ENCODE data around the gene PRC1. TPM values are rescaled to one million over a fixed set of nuclear protein-coding genes. Genes with fewer than 3 reads are reported as not detected.
"Not testable (repeated sequence)": the region's sequence is repeated elsewhere in the genome, so short reads cannot be mapped to it uniquely, and the experiment has no call there.

Gene PRC1
- total and polyA plus RNA-seq, 10 donors: 6.0 to 40.0 (median 11.7) TPM

DNA sequence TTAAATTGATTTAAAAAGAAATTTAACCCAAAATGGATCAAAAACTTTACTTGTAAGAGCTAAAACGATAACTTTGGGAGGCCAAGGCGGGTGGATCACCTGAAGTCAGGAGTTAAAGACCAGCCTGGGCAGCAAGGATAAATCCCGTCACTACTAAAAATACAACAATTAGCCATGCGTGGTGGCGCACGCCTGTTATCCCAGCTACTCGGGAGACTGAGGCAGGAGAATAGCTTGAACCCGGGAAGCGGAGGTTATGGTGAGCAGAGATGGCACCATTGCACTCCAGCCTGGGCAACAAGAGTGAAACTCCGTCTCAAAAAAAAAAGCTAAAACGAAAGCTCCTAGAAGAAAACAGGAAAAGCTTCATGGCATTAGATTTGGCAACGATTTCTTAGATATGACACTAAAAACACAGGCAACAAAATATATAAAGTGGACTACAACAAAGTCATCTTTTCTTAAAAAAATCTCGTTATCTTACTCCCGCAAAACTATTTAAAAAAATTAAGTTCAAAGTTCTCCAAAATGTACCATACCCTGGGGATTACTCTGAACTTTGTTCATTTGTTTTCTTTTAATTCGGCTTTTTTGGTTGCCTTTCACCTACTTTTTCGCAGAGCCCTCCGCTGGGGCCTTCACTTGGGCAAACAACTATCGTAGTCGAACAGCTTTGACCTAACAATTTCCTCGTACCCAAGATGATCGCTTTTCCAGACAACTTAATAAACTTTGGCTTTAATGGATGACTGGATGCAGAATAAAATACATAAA is 64.9 kb downstream of the PRC1 start:
- H3K9me3 ChIP-seq: no peaks in the 10 kb centered on the region
- WGBS, 5 donors: 37 to 47% (median 44%) methylated on average over 21 of the region's 21 CpGs
- H3K4me1 ChIP-seq: peaks cover 28 to 68% (median 57%) of the 10 kb centered on the region in 6 donors
- peak overlapping the region; percentile 40 to 83 (median 54) for H3K4me3 ChIP-seq
- peaks cover 0 to 5% (median 0%) of the 10 kb centered on the region in 6 donors for H3K36me3 ChIP-seq
- intact Hi-C loops (cut with DNase I; ENCODE audit: low total_unique reads): no loop called here
- H3K27me3 ChIP-seq (replicated peaks in 1 of 7): no peaks in the 10 kb centered on the region
- TF ChIP-seq CTCF (IDR thresholded peaks at IDR 0.05 in 8 of 11, conservative IDR thresholded peaks at IDR 0.05 in 3 of 11): peak in 1 of 11 experiments; percentile 11
- TF ChIP-seq POLR2AphosphoS5 (IDR thresholded peaks at IDR 0.05): no peak
- DNase-seq: no peak
- H3K27ac ChIP-seq: peak overlapping the region; percentile 95 to 99 (median 98)

DNA sequence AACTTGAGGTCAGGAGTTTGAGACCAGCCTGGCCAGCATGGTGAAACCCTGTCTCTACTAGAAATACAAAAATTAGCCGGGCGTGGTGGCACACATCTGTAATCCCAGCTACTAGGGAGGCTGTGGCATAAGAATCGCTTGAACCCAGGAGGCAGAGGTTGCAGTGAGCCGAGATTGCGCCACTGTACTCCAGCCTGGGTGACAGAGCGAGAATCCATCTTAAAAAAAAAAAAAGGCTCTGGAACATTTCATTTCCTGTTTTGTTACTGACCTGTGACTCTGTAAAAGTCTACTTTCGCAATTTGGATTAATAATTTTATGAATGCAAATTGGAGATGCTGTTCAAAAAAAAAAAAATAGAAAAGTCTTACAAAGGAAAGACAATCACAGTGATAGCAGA is 66.2 kb downstream of the PRC1 start:
- 53 to 87% (median 72%) methylated on average over 7 of the region's 7 CpGs for WGBS, 5 donors
- DNase-seq; H3K9me3 ChIP-seq; H3K27me3 ChIP-seq (replicated peaks in 1 of 7); H3K4me3 ChIP-seq; intact Hi-C loops (cut with DNase I; ENCODE audit: low total_unique reads): not testable (repeated sequence)
- H3K27ac ChIP-seq: peak overlapping the region in 7 of 8 donors; percentile 4 to 99 (median 97)
- peaks cover 0 to 18% (median 0%) of the 10 kb centered on the region in 6 donors for H3K36me3 ChIP-seq
- peaks cover 21 to 54% (median 47%) of the 10 kb centered on the region in 6 donors for H3K4me1 ChIP-seq
- TF ChIP-seq POLR2AphosphoS5 (IDR thresholded peaks at IDR 0.05): peak in 1 of 3 donors; percentile 20

DNA sequence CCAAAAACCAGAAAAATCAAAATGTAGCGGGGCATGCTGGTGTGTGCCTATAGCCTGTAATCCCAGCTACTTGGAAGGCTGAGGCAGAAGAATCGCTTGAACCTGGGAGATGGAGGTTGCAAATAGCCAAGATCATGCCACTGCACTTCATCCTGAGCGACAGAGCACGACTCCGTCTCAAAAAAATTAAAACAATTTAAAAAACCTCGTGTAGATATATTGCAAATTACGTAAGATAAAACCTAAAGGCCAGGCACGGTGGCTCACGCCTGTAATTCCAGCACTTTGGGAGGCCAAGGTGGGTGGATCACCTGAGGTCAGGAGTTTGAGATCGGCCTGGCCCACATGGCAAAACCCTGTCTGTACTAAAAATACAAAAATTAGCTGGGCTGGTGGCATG is 67.6 kb downstream of the PRC1 start:
- intact Hi-C loops (cut with DNase I; ENCODE audit: low total_unique reads); H3K27me3 ChIP-seq (replicated peaks in 1 of 7); DNase-seq; H3K4me3 ChIP-seq; H3K9me3 ChIP-seq: not testable (repeated sequence)
- H3K4me1 ChIP-seq: peaks cover 14 to 45% (median 35%) of the 10 kb centered on the region in 6 donors
- H3K36me3 ChIP-seq: peaks cover 0 to 28% (median 3%) of the 10 kb centered on the region in 6 donors
- WGBS, 5 donors: 92 to 96% (median 94%) methylated on average over 10 of the region's 10 CpGs
- peak overlapping the region in 1 of 8 donors; percentile 99 for H3K27ac ChIP-seq

DNA sequence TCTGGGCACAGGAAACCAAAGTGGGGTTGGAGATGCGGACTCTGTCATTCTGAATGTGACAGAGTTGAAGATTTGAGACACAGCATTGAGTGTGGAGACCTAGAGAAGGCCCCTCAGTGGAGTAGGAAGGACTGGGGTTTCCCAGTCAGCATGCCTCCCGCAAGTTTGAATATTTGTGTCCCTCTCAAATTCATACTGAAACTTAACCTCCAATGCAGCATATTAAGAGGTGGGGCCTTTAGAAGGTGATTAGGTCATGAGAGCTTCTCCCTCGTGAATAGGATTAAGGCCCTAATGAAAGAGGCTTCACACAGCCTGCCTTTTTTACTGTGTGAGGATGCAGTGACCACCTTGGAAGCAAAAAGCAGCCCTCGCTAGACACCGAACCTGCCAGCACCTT is 70.0 kb downstream of the PRC1 start:
- 71 to 81% (median 77%) methylated on average over 5 of the region's 5 CpGs for whole genome bisulfite sequencing, 5 donors
- intact Hi-C loops (cut with DNase I; ENCODE audit: low total_unique reads): no loop called here
- TF ChIP-seq POLR2A (IDR thresholded peaks at IDR 0.05) (no peak), CTCF (IDR thresholded peaks at IDR 0.05 in 8 of 11, conservative IDR thresholded peaks at IDR 0.05 in 3 of 11) (no peak), POLR2AphosphoS5 (IDR thresholded peaks at IDR 0.05) (no peak)

DNA sequence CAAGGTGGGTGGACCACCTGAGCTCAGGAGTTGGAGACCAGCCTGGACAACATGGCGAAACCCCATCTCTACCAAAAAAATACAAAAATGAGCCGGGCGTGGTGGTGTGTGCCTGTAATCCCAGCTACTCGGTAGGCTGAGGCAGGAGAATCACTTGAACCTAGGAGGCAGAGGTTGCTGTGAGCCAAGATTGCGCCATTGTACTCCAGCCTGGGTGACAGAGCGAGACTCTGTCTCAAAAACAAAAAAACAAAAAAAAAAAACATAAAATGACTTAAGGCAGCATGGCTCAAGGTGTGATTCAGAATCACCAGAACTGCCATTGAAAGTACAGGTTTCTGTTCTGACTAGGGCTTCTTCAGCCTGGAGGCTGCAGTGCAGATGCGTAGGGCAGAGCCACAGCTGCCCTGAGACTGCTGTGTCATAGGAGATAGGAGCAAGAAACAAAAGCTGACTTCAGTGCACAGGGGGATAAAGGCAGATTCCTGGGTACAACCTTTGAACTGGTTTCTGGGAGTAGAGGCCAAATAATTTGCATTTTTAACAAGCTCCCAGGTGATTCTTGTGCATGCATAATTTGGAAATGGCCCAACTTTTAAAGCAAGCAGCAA is 71.5 kb downstream of the PRC1 start:
- Histone ChIP-seq H3K27ac (peak overlapping the region in 1 of 8 donors; percentile 16), H3K36me3 (peaks cover 6 to 67% (median 42%) of the 10 kb centered on the region in 6 donors)
- DNase-seq; H3K4me1 ChIP-seq; H3K9me3 ChIP-seq; H3K4me3 ChIP-seq; intact Hi-C loops (cut with DNase I; ENCODE audit: low total_unique reads); H3K27me3 ChIP-seq (replicated peaks in 1 of 7): not testable (repeated sequence)
- 86 to 94% (median 89%) methylated on average over 7 of the region's 7 CpGs for WGBS, 5 donors

More for the DNA sequence above, 70.0 kb downstream of the PRC1 start:
- Histone ChIP-seq H3K9me3 (no peaks in the 10 kb centered on the region), H3K4me1 (peaks cover 0 to 21% (median 13%) of the 10 kb centered on the region in 6 donors), H3K27ac (peak overlapping the region in 1 of 8 donors; percentile 48), H3K27me3 (replicated peaks in 1 of 7) (no peaks in the 10 kb centered on the region), H3K36me3 (peaks cover 0 to 52% (median 27%) of the 10 kb centered on the region in 6 donors), H3K4me3 (no peak overlapping the region)
- no peak for DNase-seq
